Measurements from ENCODE around the gene ZSCAN31. TPM values are rescaled to one million over a fixed set of nuclear protein-coding genes. Genes with fewer than 3 reads are reported as not detected.

ZSCAN31 gene
- total and polyA plus RNA-seq, 9 of the 15 experiments (the other 6 are each of a cell fraction or from before 2014, with no cell fraction given) = 3.9 to 12.1 (median 7.0) TPM

DNA sequence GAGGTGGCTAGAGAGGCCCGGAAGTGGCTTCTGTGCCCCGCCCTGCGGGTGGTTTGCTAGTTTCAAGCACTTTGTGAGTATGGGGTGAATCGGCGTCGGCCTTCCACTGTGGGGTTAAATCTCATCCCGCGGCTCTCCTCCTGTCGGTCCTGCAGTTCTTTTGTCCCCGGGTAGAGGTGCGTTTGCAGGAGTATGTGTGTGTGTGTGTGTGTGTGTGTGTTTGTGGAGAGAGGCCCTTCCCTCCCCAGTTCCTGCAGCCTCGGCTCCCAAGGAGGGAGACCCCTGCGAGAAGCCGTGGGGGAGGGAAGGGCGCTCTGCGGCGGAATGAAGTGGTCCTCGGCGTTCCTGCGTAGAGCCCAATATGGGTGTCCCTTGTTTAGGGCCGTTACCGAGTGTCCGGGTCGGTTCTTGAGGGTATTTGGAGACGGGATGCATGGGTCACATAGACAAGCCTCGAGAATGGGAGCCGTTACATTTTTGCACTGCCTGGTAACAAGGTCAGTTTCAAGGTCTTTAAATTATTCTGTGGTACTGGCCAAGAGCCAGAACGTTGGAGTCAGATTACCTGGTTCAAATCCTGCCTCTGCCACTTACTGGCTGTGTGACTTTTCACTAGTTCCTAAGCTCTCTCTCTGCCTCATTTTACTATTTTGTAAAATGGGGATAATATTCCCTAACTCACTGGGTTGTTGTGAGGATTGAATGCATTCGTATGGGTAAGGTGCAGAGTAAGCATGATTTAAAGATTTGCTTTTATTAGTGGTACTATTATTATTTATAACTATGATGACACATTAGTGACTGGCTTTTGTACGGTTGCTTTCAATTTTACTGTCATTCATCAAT is 14.2 kb upstream of the ZSCAN31 start, which contains the start of gene ZKSCAN3 (continued):
- TF ChIP-seq, protein P1, sequence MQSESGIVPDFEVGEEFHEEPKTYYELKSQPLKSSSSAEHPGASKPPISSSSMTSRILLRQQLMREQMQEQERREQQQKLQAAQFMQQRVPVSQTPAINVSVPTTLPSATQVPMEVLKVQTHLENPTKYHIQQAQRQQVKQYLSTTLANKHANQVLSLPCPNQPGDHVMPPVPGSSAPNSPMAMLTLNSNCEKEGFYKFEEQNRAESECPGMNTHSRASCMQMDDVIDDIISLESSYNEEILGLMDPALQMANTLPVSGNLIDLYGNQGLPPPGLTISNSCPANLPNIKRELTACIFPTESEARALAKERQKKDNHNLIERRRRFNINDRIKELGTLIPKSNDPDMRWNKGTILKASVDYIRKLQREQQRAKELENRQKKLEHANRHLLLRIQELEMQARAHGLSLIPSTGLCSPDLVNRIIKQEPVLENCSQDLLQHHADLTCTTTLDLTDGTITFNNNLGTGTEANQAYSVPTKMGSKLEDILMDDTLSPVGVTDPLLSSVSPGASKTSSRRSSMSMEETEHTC (IDR thresholded peaks at IDR 0.05) = no peak
- TF ChIP-seq TFAP4 (CRISPR knock-in tag; IDR thresholded peaks at IDR 0.05; ENCODE audit: borderline replicate concordance) (peak; percentile 66; the same call in 1 of the 2 replicates), WHSC1 (IDR thresholded peaks at IDR 0.05; ENCODE audit: low read length) (peak; percentile 63), RFX5 (IDR thresholded peaks at IDR 0.05; ENCODE audit: low read depth, low read length) (no peak), TRIM25 (IDR thresholded peaks at IDR 0.05; ENCODE audit: borderline replicate concordance) (0 out of 2 replicates have a peak, but pooled peaks have one; percentile 64), ZBTB7A (IDR thresholded peaks at IDR 0.05; ENCODE audit: borderline replicate concordance, control insufficient read depth, low read depth, low read length) (peak; percentile 88), XRCC5 (IDR thresholded peaks at IDR 0.05; ENCODE audit: low read depth, low read length) (peak; percentile 92), CREB1 (IDR thresholded peaks at IDR 0.05) (no peak), CREB1 (CRISPR knock-in tag; IDR thresholded peaks at IDR 0.05) (peak; percentile 44; the same call in 1 of the 2 replicates), ZNF668 (CRISPR knock-in tag; IDR thresholded peaks at IDR 0.05) (no peak), KLF1 (tag; IDR thresholded peaks at IDR 0.05) (peak; percentile 95), ZNF12 (CRISPR knock-in tag; IDR thresholded peaks at IDR 0.05) (no peak; the same call in 1 of the 2 replicates), MCM7 (IDR thresholded peaks at IDR 0.05) (peak in 1 of 2 experiments; percentile 74; a peak in 1 of 4 replicates), USF1 (CRISPR knock-in tag; IDR thresholded peaks at IDR 0.05) (peak; percentile 50), NEUROD1 (IDR thresholded peaks at IDR 0.05; ENCODE audit: borderline replicate concordance, low read depth, low read length, partially characterized antibody) (no peak)
- TF ChIP-seq, protein P2, sequence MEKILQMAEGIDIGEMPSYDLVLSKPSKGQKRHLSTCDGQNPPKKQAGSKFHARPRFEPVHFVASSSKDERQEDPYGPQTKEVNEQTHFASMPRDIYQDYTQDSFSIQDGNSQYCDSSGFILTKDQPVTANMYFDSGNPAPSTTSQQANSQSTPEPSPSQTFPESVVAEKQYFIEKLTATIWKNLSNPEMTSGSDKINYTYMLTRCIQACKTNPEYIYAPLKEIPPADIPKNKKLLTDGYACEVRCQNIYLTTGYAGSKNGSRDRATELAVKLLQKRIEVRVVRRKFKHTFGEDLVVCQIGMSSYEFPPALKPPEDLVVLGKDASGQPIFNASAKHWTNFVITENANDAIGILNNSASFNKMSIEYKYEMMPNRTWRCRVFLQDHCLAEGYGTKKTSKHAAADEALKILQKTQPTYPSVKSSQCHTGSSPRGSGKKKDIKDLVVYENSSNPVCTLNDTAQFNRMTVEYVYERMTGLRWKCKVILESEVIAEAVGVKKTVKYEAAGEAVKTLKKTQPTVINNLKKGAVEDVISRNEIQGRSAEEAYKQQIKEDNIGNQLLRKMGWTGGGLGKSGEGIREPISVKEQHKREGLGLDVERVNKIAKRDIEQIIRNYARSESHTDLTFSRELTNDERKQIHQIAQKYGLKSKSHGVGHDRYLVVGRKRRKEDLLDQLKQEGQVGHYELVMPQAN (IDR thresholded peaks at IDR 0.05; ENCODE audit: borderline replicate concordance) = peak; percentile 94
- TF ChIP-seq, protein P3, sequence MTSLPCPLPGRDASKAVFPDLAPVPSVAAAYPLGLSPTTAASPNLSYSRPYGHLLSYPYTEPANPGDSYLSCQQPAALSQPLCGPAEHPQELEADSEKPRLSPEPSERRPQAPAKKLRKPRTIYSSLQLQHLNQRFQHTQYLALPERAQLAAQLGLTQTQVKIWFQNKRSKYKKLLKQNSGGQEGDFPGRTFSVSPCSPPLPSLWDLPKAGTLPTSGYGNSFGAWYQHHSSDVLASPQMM (CRISPR knock-in tag; IDR thresholded peaks at IDR 0.05) = no peak
- TF ChIP-seq, protein P4, sequence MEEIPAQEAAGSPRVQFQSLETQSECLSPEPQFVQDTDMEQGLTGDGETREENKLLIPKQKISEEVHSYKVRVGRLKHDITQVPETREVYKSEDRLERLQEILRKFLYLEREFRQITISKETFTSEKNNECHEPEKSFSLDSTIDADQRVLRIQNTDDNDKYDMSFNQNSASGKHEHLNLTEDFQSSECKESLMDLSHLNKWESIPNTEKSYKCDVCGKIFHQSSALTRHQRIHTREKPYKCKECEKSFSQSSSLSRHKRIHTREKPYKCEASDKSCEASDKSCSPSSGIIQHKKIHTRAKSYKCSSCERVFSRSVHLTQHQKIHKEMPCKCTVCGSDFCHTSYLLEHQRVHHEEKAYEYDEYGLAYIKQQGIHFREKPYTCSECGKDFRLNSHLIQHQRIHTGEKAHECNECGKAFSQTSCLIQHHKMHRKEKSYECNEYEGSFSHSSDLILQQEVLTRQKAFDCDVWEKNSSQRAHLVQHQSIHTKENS (CRISPR knock-in tag; IDR thresholded peaks at IDR 0.05) = no peak

Data from K562 (cell line).